NAMALWA (cell line): ENCODE data around the gene KDM7A.

Source experiments
- DNase-seq: peaks from one replicate; pipeline ENCODE4 v3.0.0-alpha.2; 2015; ENCODE audit warnings: low spot score

The KDM7A gene, protein sequence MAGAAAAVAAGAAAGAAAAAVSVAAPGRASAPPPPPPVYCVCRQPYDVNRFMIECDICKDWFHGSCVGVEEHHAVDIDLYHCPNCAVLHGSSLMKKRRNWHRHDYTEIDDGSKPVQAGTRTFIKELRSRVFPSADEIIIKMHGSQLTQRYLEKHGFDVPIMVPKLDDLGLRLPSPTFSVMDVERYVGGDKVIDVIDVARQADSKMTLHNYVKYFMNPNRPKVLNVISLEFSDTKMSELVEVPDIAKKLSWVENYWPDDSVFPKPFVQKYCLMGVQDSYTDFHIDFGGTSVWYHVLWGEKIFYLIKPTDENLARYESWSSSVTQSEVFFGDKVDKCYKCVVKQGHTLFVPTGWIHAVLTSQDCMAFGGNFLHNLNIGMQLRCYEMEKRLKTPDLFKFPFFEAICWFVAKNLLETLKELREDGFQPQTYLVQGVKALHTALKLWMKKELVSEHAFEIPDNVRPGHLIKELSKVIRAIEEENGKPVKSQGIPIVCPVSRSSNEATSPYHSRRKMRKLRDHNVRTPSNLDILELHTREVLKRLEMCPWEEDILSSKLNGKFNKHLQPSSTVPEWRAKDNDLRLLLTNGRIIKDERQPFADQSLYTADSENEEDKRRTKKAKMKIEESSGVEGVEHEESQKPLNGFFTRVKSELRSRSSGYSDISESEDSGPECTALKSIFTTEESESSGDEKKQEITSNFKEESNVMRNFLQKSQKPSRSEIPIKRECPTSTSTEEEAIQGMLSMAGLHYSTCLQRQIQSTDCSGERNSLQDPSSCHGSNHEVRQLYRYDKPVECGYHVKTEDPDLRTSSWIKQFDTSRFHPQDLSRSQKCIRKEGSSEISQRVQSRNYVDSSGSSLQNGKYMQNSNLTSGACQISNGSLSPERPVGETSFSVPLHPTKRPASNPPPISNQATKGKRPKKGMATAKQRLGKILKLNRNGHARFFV

GRCh38 chr7:140176811-140177702 is at the start of gene KDM7A:
TSS of gene KDM7A (minus strand) at chr7:140176983. CDS start at chr7:140176937, 46 bp downstream.
- DNase-seq, result peak; percentile 93

- DNase-seq, result no peak
Measured at GRCh38 chr7:140225562-140226249, 48.9 kb upstream of the KDM7A start.

DNA sequence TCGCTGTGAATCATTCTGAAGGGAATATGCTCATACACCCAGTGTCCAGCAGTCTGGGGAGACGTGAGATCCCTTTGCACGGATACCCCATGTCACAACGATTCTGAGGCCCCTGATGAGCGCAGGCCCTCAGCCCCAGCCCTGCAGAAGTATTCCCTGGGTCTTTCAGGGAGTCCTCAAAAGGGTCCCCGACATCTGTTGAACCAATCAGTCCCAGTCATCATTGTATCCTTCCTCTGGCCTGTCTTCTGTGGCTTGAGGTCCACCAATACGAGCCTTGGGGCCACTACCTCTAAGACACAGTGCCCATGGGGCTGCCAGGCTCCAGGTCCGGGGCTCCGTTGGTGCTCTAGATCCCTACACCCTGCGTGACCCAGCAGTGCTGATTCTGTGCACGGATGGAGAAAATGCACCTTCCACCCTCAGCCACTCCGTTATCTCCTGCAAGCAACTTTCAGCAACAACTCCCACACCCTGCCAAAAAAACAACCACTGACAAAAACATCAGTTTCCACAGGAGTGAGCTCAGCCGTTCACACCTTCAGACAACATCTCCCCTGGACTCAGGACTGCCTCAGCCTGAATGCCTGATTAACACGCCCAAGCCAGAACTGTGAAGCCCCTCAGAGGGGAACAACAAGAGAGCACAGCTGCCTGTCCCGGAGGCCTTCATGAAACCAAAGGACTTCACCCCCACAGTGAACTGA is 46.9 kb upstream of the KDM7A start:
- no peak for DNase-seq

- DNase-seq, result peak; percentile 37
Measured at GRCh38 chr7:140222814-140223213, 46.0 kb upstream of the KDM7A start.

GRCh38 chr7:140219672-140220524 is 43.1 kb upstream of the KDM7A start:
- DNase-seq, result no peak

- no peak for DNase-seq
Measured at GRCh38 chr7:140218656-140219055, 41.9 kb upstream of the KDM7A start.

- no peak for DNase-seq
Measured at GRCh38 chr7:140217750-140218501, 41.1 kb upstream of the KDM7A start.

DNA sequence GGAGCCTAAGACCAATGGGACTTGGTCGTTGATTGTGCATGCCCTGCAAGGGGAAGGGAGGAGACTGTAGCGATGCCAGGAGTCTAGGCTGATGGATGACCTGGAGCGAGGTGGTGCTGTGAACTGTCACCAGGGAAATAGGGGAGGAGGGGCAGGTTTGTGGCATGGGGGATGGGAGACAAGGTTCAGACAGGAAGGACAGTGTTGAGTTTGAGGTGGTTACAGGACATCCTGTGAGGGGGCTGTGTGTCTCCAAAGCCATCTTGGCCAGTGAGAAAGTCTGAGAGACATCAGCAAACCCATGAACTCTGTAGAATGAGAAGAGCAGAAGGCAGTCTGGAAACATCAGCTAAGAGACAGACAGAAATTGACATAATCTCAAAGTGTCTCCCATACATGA is 38.5 kb upstream of the KDM7A start:
- DNase-seq, result no peak

DNA sequence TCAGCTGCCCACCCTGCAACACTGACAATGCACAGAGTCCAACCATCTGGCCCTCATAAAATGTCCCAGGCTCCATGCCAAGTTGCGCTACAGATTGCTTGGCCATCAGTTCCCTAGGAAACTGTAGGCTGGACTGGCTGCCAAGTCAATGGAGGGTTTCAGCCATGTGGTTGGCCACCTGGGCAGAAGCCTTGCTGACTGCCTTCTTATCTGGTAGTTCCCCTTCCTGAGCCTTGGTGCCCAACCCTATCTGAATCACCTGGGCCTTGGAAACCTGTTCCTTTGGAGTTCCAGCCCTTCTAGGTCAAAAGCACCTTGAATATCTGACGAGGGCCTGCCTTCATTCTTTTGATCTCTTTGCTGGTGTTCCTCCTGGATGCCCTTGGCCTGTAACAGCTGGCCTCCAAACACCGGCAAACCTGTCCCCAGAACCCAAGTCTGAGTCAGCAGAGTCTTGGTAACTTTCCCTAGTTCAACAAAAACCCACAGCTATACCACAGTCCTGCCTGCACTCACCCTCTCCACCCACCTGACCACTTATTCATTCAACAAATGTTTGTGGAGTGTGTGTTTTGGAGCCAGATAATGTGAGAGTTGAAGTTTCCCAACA is 37.4 kb upstream of the KDM7A start:
- DNase-seq, result peak; percentile 29

DNA sequence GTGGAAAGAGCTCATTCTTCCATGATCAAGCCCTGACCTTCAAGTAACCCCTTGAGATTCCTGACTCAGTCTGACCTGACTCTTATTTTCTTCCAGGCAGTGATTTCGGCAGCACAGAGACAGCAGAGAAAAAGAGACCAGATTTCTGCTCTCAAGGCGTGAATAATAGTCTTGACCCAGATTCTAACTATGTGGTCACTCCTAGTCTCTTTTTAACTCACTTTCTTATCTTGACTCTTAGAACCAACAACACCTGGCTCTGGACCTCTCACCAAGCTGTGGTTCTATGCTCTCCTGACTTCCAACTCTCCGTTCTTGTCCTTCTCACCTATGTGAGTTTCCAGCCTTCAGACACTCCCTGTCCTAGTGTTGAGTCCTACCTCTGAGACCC is 36.9 kb upstream of the KDM7A start:
- DNase-seq, result no peak

- DNase-seq, result no peak
Measured at GRCh38 chr7:140212100-140212881, 35.5 kb upstream of the KDM7A start.

DNA sequence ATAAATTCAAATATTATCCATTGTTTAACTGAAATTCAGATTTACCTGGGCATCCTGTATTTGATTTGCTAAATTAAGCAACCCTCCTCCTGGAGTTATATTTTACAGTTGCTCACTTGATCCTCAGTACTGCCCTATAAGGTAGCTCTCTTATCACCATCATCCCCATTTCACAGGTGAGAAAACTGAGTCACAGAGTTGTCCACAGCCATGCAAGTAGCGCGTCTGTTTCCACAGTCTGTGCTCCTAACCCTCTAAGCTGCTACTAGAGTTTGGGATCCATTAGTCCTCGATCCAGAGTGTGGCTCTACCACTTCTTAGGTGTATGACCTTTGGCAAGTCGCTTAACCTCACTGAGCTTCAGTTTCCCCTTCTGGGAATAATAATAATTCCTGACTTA is 34.9 kb upstream of the KDM7A start:
- DNase-seq, result no peak

GRCh38 chr7:140209866-140210609 is 33.3 kb upstream of the KDM7A start:
- peak; percentile 93 for DNase-seq

DNA sequence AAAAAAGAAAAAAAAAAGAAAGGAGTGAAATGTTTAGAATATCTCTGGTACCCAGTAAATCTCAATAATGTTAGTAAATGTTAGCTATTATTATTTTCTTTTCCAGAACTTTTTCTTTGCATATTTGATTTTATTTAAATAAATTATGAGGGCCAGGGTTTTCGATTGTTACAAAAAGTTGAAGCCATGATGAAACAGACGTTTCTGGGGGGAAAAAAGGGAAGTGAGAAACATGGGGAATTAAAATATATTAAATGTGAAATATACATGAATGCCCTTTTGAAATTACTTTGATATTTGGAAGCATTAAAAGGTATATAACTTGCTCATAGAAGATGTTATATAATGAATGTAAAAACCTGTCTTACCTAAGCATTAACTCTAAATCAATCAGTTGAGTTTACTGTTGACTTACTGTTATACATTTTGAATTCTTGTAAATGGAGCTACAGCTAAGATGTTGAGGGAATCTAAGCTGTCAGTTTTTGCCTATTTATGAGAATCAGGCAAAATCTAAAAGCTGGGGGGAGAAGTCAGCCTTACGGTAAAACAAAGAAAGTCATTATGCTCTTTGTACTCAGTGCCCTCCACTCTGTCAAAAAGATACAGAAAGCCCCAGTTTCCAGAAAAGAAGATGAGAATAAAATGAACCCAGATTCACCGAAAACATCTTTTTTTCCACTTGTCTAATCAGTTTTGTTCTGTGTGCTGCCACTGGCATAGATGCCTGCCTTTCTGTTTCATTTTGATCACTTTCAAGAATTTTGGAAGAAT is 30.0 kb upstream of the KDM7A start:
- no peak for DNase-seq

DNA sequence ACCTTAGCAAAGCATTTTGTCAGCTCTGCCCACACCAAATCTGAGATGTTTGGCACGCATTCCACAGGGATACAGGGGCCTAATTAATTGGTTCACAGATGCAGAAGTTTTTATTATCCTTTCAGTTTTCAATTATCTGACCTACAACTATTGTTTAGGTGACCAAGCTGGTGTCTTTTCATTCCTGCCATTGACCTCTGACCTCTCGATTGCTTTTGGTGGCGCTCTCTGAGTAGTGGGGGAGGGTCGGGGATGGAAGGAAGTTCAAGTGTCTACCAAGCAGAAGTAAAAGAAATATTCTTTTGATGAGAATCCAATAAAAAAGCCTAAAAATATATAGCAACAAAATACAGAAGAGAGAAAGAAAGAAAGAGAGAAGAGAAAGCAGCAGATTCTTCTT is 28.8 kb upstream of the KDM7A start:
- no peak for DNase-seq

DNA sequence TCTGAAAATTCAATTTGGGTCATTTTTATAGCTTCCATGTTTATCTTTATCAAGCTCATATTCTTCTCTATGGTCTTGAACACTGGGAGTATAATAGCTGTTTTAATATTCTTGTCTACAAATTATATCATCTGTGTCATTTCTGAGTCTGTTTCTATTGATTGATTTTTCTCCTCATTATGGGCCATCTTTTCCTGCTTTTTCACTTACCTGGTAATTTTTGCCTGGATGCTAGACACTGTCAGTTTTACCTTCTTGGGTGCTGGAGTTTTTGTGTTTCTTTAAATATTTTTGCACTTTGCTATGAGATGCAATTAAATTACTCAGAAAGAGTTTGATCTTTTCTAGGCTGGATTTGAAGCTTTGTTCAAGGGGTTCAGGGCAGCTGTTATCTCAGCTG is 26.8 kb upstream of the KDM7A start:
- DNase-seq, result no peak
